D721Med (cell line): Measurements from ENCODE around the gene TTYH2.

Experiments
- DNase-seq: peaks from one replicate; pipeline ENCODE4 v3.0.0; 2011; ENCODE audit warnings: low spot score; ENCODE audit not compliant: insufficient read length
- FAIRE-seq: peaks from 2 replicates; lab custom pipeline; 2011; peaks lifted over from hg19 to GRCh38; lab: Jason Lieb, UNC
- TF ChIP-seq, protein P1 (sequence below): IDR thresholded peaks from 2 replicates; pipeline ENCODE4 v1.5.1; 2012; ENCODE audit warnings: mild to moderate bottlenecking, control low read depth; ENCODE audit not compliant: insufficient read depth; ENCODE audit errors: missing control alignments

TTYH2 gene

GRCh38 chr17:74220946-74221818 lies 7.8 kb downstream of the TTYH2 start:
- no peak for DNase-seq
- TF ChIP-seq, protein P1, sequence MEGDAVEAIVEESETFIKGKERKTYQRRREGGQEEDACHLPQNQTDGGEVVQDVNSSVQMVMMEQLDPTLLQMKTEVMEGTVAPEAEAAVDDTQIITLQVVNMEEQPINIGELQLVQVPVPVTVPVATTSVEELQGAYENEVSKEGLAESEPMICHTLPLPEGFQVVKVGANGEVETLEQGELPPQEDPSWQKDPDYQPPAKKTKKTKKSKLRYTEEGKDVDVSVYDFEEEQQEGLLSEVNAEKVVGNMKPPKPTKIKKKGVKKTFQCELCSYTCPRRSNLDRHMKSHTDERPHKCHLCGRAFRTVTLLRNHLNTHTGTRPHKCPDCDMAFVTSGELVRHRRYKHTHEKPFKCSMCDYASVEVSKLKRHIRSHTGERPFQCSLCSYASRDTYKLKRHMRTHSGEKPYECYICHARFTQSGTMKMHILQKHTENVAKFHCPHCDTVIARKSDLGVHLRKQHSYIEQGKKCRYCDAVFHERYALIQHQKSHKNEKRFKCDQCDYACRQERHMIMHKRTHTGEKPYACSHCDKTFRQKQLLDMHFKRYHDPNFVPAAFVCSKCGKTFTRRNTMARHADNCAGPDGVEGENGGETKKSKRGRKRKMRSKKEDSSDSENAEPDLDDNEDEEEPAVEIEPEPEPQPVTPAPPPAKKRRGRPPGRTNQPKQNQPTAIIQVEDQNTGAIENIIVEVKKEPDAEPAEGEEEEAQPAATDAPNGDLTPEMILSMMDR: no peak
- FAIRE-seq: no peak

GRCh38 chr17:74222399-74222798 lies 9.0 kb downstream of the TTYH2 start:
- no peak for DNase-seq
- TF ChIP-seq, protein P1: no peak
- FAIRE-seq: no peak

DNA sequence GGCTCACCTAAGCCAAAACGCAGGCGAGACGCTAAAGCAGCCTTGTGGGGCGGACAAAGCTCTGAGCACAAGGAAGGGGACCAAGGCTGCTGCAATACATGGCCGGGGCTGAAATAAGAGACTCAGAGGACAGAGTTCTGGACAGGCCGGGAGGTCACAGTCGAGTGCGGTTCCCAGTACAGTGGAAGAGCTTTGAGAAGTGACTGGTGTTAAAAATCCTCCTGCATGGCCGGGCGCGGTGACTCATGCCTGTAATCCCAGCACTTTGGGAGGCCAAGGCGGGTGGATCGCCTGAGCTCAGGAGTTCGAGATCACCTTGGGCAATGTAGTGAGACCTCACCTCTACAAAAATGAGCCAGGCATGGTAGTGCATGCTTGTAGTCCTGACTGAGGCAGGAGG lies 10.5 kb downstream of the TTYH2 start:
- TF ChIP-seq, protein P1: no peak
- DNase-seq (no peak), FAIRE-seq (no peak)

GRCh38 chr17:74224959-74225725 lies 11.8 kb downstream of the TTYH2 start:
- TF ChIP-seq, protein P1: no peak
- DNase-seq: no peak
- FAIRE-seq: no peak

DNA sequence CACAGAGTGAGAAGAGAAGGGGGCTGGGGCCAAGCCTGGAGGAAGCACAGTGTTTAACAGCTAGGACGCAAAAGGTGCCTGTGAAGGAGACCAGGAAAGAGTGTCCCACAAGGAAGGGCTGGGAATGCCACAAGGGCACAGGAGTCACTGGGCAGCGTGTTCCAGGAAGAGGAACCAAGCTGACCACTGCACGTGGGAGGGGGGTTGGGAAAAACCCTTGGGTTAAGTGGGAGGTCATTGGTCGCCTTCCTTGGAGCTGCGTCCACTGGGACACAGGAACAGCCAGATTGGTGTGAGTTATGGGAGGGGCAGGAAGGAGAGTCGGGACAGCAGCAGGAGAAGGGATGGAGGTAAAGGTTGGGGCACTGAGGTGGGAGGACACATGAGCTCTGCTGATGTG lies 12.9 kb downstream of the TTYH2 start:
- DNase-seq (no peak), FAIRE-seq (no peak)
- TF ChIP-seq, protein P1: no peak

DNA sequence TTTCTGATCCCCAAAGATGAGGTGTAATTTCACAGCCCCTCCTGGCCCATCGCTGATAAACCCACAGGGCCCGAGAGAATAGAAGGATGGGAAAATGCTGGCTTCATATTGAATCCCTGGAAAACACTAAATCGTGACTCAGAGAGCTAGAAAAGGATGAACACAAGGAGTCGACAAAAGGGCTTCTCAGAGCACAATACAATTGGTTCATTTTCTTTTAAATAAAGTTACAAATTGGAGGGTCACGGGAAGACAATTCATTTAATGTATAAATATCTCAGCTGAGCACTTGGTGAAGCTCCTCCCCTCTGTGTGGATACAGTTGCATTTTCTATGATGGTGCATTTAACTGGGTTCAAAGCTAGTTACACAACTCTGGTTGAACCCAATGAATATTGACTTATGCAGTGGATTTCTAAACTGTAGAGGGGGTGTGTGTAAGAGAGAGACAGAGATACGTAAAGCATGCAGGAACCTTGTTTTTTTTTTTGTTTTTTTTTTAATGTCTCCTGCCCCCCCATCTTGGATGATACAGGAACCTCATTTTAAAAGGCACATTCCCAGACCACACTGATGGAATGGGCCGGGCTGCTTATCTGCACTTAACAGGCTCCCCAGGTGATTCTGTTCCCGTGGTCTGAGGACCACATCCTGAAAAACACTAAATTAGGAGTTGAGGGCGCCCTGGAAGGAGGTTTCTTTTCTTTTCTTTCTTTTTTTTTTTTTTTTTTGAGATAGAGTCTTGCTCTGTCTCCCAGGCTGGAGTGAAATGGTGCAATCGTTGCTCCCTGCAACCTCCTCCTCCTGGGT lies 14.1 kb downstream of the TTYH2 start:
- TF ChIP-seq, protein P1: no peak
- FAIRE-seq: no peak

More for the DNA sequence above, 14.1 kb downstream of the TTYH2 start:
- no peak for DNase-seq
